Measurements from ENCODE around the gene HPN.

DNA sequence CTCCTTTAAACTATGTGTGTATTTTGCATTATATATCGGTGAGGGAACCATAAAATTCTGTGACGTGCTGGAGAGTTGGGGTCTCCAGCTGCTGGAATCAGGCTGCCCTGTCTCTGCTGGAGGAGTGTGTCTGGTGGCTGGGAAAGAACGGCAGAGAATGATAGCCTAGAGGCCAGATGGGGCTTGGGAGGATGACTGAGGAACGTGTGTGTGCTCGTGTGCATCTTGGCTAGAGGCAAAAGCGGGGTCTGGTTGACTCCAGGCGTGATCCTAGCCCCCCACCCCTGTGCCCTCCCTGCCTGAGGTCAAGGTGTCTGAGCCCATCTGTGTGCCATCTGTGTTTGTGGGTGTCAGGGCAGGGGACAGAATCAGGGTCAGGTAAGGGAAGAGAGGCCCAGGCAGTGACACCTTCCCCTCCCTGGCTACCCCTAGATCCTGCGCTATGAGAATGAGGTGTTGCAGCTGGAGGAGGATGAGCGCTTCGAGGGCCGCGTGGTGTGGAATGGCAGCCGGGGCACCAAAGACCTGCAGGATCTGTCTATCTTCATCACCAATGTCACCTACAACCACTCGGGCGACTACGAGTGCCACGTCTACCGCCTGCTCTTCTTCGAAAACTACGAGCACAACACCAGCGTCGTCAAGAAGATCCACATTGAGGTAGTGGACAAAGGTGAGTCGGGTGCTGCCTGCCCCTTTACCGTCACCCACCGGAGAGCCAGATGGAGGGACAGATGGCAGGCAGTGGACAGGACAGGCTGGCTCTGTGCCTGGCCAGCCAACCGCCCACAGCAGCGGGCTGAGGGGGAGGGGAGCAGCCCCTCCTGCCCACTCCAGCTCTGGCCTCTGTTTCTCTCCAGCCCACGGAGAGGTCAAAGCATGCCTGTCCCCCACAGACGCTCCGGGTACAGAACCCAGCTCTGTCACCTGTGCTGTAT is 8.2 kb upstream of the HPN start:
- TF ChIP-seq, protein P1, sequence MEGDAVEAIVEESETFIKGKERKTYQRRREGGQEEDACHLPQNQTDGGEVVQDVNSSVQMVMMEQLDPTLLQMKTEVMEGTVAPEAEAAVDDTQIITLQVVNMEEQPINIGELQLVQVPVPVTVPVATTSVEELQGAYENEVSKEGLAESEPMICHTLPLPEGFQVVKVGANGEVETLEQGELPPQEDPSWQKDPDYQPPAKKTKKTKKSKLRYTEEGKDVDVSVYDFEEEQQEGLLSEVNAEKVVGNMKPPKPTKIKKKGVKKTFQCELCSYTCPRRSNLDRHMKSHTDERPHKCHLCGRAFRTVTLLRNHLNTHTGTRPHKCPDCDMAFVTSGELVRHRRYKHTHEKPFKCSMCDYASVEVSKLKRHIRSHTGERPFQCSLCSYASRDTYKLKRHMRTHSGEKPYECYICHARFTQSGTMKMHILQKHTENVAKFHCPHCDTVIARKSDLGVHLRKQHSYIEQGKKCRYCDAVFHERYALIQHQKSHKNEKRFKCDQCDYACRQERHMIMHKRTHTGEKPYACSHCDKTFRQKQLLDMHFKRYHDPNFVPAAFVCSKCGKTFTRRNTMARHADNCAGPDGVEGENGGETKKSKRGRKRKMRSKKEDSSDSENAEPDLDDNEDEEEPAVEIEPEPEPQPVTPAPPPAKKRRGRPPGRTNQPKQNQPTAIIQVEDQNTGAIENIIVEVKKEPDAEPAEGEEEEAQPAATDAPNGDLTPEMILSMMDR (IDR thresholded peaks at IDR 0.05; ENCODE audit: poor library complexity), result no peak
- TF ChIP-seq EZH2phosphoT487 (IDR thresholded peaks at IDR 0.05; ENCODE audit: low read depth, severe bottlenecking, unreplicated experiment), result no peak
